EH (cell line): Measurements from ENCODE around the gene GSTO2.
A peak's percentile ranks its signal among the peaks of the same experiment; 100 is the strongest.

Source experiments
- DNase-seq: peaks from one replicate; pipeline ENCODE4 v3.0.0-alpha.2; 2015; ENCODE audit warnings: low read depth

The GSTO2 gene

GRCh38 chr10:104326991-104327610 lies 58.1 kb downstream of the GSTO2 start:
- DNase-seq: no peak

GRCh38 chr10:104327745-104328645 lies 59.0 kb downstream of the GSTO2 start:
- DNase-seq: peak; percentile 93

GRCh38 chr10:104328646-104328895 lies 59.6 kb downstream of the GSTO2 start:
- DNase-seq: no peak

GRCh38 chr10:104328896-104329710 lies 60.1 kb downstream of the GSTO2 start:
- peak; percentile 86 for DNase-seq

- peak; percentile 94 for DNase-seq
Observed at GRCh38 chr10:104329735-104330134, 60.8 kb downstream of the GSTO2 start.

- peak; percentile 96 for DNase-seq
Observed at GRCh38 chr10:104330168-104331110, 61.5 kb downstream of the GSTO2 start.

- DNase-seq: peak; percentile 69
Observed at GRCh38 chr10:104331208-104331838, 62.3 kb downstream of the GSTO2 start.

- peak; percentile 59 for DNase-seq
Observed at GRCh38 chr10:104332243-104333031, 63.5 kb downstream of the GSTO2 start.

GRCh38 chr10:104333032-104333727 lies 64.2 kb downstream of the GSTO2 start:
- DNase-seq: no peak

- DNase-seq: no peak
Observed at GRCh38 chr10:104333728-104334373, 64.9 kb downstream of the GSTO2 start.

GRCh38 chr10:104334561-104334960 lies 65.6 kb downstream of the GSTO2 start:
- no peak for DNase-seq

- no peak for DNase-seq
Observed at GRCh38 chr10:104334965-104335650, 66.1 kb downstream of the GSTO2 start.

GRCh38 chr10:104336821-104337467 lies 68.0 kb downstream of the GSTO2 start:
- DNase-seq: peak; percentile 88

- DNase-seq: peak; percentile 49
Observed at GRCh38 chr10:104337521-104337984, 68.6 kb downstream of the GSTO2 start.

GRCh38 chr10:104337985-104338735 lies 69.2 kb downstream of the GSTO2 start, which contains the start of gene ITPRIP:
ITPRIP (minus strand) TSS chr10:104338465; CDS start chr10:104316051, 22,414 bp downstream.
- peak; percentile 90 for DNase-seq

GRCh38 chr10:104339469-104340110 lies 70.6 kb downstream of the GSTO2 start:
- peak; percentile 83 for DNase-seq
